GM18526 (cell line): ENCODE measurements around the gene CNR1.

Experiments
- POLR2A ChIP-seq: IDR thresholded peaks from 3 replicates; pipeline ENCODE4 v1.6.1; 2011; ENCODE audit not compliant: insufficient read length; ENCODE audit errors: extremely low read depth

Gene CNR1

DNA sequence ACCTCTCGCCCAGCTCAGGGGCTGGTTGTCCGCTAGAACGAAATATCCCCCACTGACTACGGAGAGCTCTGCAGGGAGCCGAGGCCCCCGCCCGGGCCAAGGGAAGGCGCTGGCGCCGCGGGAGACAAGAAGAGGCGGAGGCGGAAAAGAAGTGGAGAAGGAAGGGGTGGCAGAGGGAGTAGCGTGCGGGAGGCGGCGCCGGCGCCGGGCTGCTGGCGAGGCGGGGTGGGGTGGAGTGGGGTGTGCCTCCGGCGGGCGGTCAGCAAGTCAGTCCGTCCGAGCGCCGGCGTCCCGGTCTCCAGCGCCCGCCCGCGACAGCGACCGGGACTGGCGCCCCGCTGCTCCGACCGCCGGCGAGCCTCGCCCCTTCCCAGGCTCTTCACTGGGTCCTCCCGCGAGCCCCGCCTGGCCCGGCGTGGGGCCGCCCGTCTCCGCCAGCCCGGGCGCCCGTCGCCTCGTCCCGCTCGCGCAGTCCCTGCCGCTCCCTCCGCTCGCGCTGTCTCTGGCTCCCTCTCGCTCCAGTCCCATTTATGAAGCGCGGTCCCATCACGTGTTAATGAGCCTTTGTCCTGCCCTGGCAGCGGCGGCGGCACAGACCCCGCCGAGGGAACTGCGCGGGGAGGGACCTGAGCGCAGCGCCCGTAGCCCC is at the start of gene CNR1:
Gene CNR1 (minus strand): TSS at position 504 of the 649 bp plus-strand sequence. CDS start 21,073 bp downstream, outside the sequence.
- peak; percentile 68 for TF ChIP-seq POLR2A

DNA sequence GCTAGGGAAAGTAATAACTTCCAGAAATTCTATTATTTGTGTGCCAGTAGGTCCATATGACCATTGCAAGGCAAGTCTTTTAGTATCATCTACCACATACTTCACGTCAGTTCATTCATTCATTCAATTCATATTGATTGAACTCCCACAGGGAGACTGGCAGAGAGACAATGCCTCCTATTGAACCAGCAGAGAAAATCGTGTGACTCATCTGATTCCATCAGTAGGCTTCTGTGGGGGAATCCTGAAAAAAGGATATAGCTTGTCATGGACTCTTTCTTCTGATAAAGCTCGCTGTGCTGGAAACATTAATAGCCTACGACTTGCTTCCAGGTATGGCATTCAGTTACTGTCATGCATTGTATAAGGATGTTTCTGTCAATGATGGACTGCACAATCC is 45.3 kb upstream of the CNR1 start:
- no peak for TF ChIP-seq POLR2A

DNA sequence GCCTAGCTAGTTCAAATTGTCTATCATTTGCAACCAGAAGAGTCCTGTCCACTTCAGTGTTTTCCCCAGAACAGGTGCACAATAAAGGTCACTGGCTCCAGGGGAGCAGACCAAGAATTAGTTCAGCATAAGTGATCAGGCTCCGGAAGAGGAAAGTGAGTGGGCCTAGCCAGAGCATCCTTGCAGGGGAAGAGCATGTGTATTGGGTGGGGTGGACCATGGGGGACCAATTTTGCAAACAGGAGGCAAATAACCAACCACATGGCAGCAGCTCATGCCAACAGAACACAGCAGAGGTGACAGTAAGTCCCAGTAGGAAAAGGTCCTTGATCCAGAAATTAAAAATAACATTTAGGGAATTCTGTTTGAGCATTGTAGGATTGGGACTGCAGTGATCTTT is 43.2 kb upstream of the CNR1 start:
- no peak for TF ChIP-seq POLR2A

DNA sequence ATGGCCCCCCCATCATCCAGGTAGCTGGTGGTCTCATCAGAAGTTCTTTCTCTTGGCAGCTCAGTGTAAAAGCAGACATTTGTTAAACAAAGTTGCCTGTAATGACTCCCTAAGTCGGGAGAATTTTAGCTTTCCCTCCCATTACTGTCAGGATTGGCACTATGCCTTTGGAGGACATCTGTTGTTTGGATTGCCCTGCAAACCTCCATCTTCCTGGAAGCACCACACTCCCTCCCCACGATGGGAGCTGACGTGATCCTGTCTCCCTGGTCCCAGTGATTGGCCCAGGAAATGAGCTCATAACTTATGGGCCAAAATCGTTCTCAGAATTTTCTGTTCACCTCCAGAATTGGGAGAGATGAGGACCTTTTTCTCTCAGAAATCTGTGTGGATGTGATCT is 42.6 kb upstream of the CNR1 start:
- TF ChIP-seq POLR2A = no peak

DNA sequence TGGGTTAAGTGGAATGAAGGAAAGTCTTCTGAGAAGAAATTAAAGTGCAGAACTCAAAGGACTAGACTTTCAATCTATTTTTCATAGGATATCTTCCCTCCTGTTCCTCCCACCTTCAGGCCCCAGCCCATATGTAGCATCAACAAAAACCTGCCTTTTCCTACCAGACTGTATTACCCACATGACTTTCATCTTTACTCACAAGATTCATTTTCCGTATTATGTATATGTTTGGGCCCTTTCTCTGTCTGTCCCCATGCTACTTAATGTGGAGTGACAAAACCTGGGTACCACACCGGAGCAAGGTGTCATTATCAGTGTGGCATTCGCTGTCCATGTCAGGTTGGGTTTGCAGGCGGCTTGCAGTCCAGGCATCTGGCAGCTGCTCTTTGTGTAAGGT is 18.8 kb upstream of the CNR1 start:
- TF ChIP-seq POLR2A = no peak

DNA sequence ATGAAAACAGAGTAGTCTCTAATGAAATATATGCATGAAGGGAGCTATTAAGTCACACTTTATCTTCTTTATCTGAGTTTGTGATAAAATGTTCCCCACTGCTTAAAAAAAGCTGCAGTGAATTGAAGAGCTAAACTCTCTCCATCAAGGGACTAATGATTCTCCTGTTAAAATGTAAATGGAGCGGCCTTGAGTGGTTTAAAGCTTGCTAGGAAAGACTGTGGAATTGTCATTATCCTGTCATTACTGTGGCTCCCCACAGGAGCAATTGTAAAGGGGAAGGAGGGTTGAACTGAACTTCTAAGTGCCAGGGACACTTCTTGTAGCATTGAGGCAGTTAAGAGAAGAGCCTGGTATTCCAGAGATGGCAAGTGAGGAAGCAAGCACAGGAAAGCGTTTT is 17.3 kb upstream of the CNR1 start:
- TF ChIP-seq POLR2A = no peak

DNA sequence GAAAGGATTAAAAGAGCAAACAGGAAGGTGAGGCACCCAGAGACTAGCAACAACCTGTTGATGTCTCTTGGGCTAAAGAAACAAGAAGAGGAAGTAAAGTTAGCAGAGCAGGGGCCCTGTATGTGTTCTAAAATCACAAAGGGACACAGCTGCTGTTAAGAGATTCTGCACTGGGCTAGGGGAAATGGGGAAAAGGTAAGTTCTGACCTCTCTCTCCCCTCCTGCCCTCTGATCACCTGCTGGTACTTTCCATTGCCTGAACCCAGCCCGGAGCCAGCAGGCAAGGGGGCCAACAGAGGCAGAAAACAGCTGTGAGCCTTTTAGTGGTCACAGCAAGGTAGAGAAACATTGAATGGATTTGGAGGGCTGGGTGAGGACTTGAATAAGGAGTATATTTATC is 13.5 kb upstream of the CNR1 start:
- TF ChIP-seq POLR2A = no peak

DNA sequence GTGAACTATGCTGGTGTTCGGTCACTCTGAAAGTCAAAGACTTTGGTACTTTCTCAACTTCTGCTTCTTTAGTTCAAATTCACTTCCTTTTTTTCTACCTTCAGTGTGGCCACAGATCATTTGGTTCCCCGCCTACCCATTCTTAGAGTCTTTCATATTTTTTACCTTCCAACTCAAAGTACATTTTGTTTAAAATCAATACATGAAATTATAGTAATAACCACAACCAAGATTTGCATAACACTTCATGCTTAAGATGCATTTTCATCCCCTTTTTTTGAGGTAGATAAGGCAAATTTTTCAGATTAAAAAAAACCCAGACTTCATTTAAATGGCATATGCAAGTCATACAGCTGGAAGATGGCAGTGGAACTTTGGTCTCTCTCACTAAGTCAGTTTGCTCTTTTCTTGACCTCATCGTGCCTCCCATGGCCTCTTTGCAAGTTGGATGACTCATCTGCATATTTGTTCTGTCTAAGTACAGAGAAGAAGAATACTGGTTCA is 11.9 kb upstream of the CNR1 start:
- no peak for TF ChIP-seq POLR2A

DNA sequence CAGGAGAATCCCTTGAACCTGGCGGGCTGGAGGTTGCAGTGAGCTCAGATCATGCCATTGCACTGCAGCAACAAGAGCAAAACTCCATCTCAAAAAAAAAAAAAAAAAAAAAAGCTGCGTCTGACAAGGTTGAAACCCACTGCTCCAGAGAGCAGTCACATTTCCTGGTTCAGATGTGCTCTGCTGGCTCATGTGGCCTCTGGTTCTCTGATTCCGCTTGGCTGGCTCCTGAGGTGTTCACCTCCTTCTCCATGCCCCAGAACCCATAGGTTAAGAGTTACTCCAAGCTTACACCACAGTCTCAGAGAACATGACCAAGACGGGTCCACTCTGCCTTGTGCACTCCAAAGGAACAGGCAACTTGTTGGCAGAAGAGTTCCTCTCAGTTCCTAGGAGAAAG is 8.8 kb upstream of the CNR1 start:
- no peak for TF ChIP-seq POLR2A

DNA sequence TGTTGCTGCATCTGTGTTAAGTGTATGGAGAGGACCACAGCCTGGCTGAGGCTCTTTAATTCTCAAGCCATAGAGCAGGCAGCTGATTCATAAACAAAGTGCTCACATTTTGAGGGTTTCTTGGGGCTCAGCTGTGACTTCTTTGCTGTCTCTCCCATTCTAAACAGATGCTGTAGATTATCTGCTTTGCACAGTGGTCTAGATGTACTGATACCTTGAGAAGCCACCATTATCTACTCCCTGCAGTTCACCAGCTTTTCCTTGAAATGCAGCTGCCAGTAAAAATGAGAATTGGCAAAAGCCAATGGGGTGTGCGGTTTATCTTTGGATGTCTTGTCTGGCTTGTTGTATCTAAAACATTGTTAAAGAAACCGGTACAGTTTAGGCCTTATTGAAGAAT is 5.2 kb upstream of the CNR1 start:
- TF ChIP-seq POLR2A = no peak

DNA sequence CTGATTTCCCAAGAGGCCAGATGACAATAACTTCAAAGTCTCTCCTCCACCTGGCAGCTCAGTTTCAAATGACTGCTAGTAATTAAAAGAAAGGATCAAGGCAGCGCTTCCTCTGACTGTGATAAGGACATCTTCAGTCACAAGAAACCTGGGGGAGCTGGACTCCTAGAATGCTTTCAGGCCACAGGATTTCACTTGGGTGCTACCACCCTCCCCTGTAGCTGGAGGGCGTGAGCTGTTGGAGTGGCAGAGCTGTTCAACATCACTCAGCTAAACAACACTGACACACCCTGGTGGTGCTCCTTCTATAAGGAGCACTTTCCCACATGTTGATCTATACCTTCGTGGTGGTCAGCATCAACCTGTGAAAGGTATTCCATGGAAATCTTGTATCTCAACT is 2.2 kb upstream of the CNR1 start:
- no peak for TF ChIP-seq POLR2A

DNA sequence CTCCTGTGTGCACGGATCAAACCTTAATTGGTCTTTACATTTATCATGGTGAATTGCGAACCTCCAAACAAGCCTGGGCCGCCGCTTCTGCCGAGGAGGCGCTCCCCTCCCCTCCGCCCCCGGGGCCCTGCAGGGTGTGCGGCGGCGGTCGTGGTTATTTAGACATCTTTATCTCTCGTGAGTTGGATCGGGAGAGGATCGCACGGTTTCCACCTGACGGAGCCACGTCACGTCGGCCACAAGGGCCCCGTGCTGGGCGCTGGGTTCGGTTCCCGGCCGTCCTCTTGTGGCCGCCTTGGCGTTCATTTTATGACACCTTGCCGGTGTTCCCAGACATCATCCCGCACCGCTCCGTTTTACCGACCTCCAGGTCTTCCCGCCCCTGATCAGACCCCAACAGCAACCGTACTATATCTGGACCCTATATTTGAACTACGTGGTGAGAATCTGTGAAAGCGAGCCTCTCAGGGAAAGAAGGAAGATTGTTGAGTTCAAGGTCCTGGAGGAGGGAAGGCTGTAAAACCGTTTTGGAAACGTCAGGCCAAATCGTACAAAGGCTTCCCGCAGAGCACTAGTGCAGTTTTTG is 1.3 kb upstream of the CNR1 start:
- TF ChIP-seq POLR2A = no peak

DNA sequence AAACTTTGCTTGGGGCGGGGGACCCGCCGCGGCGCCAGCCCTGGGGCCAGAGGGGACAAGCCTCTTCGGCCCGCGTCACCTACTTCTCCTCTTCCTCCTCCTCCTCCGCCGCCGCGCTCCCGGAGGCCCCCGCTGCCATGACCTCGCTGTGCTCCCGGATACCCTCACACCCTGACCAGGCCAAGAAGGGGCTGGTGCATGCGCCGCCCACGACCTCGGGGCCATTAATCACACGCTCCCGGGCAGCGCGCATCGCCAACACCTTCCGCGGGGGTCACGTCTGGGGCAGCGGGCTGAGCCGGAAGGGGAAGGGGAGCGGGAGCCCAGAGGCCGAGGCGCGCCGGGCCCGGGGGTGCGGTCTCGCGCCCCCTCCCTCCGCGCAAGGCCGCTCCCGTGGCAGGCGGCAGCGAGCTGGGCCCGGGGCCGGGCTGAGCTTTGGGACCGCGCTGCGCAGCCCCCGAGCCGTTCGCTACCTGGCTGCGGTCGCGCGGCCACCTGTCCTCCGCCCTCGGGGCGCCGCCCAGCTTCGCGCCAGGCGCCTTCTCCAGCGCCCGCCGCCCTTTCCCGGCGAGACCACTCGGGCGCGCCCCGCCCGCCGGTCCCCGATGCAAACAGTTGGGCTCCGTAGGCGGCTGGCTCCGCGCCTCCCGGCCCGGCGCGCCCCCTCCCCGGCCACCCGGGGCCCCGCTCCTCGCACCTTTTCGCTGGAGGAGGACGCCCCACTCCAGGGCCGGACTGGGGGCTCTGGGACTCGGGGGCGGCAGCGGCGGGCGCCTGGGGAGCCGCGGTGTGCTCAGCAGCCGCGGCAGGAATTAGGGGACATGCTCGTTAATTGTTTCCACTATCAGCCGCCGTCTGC is 575 bp upstream of the CNR1 start:
- peak; percentile 32 for TF ChIP-seq POLR2A

DNA sequence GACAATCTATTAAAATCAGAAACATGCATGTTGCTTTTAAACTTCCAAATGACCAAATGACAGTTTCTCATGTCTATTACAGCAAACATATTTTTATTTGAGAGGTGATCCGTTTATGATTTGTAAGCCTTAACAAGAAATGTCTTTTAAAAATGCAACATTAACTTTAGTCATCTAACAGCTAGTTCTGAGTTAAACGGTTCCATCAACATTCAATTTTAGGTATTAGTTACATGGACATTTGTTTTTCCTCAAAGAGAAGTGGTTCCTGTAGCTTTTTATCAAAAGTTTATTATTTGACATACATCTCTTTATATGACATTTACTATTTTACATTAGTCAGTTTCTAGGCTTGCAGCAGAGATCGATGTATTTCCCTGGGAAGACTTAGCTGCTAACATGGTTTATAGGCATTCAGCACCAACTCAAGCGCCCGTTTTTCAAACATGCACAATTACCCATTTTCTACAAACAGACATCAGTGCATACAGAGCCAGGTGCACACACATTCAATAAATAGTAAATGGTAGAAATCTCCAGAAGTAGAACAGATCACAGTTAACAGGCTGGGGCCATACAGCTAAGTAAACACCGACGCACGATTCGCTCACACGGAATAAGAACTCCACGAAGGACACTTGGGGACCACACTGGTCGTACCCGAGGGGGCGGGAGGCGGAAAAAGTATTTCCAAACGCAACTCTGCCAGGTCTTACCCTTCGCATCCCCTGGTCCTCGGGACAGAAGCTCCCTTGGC is 882 bp downstream of the CNR1 start:
- TF ChIP-seq POLR2A = no peak

DNA sequence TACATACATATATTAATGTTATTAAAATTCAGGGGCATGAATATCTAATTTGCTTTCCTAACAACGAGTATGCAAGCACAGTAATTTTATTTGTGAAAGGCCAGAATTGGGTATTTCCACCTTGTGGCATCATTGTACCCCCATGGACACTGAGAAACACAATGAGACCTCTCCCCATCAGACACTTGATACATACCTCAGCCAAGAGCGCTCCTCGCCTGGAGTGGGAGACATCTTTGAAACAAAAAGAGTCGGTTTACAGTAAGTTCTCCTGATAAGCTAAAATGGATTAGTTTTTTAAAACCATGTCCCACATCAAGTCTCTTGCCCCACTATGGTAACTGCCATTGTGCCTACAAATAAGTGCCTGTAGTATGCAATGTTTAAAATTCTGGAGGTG is 2.1 kb downstream of the CNR1 start:
- no peak for TF ChIP-seq POLR2A
